DMS 273 (cell line): ENCODE data around the gene ZNF646.

Experiments used
- DNase-seq: peaks from one replicate; lab custom pipeline; 2025; ENCODE audit not compliant: unreplicated experiment; lab: John Stamatoyannopoulos, UW

Gene ZNF646

GRCh38 chr16:31063495-31063842, 10.8 kb upstream of the ZNF646 start:
- DNase-seq: no peak

DNA sequence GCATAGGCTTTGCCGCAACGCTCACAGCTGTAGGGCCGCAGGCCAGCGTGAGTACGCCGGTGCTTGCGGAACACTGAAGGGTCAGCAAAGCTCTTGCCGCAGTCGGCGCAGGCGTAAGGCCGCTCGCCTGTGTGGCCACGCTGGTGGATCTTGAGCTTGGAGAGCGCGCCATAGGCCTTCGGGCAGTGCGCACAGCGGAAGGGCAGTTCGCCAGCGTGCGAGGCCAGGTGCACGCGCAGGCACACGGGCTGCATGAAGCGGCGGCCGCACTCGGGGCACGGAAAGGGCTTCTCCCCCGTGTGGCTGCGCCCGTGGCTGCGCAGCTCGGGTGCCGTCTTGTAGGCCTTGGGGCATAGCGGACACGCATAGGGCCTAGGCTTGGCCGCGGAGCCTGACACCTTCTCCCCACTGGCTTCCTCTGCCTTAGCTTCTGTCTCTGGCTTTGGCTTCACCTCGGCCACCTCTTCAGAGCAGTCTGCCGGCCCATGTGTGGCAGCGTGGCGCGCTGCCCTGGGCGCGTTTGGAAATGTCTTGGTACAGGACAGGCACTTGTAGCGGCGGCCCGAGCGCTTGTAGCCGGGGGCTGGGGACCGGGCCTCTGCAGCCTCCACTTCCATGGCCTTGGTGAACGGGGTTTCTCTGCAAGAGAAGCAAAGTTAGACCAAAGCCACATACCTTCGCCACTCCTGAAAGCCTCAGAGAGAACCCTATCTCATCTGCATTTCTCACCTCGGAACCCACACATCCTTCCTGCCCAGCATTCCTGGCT, 10.2 kb upstream of the ZNF646 start:
- no peak for DNase-seq

DNA sequence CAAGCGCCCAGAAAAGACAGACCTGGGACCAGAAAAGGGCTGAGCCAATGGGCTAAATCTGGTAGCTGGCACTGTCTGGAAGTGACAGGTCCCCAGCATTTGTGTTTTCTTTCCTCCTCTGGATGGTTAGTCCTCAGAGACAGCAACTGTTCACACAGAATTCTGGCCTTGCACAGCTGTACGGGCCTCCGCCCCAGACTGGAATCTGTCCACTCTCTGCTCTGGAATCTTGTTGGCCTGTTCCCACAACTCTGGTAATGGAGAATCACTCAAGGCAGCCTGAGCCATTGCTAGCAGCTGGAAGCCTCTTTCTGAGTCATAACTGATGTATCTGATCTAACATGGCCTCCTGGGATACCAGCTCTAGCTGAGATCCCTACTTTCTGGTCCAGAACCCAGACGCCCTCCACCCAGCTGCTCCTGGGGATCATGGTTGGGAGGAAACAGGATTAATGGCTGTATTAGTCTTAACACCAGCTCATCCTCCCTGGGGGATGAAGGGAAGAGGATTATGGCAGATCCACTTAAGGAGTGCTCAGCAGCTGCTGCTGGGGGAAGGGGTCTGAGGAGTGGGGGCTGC, 9.2 kb upstream of the ZNF646 start:
- no peak for DNase-seq

GRCh38 chr16:31067342-31067741, 6.9 kb upstream of the ZNF646 start:
- no peak for DNase-seq

- DNase-seq: peak; percentile 60
Measured at GRCh38 chr16:31071861-31072260, 2.4 kb upstream of the ZNF646 start.

DNA sequence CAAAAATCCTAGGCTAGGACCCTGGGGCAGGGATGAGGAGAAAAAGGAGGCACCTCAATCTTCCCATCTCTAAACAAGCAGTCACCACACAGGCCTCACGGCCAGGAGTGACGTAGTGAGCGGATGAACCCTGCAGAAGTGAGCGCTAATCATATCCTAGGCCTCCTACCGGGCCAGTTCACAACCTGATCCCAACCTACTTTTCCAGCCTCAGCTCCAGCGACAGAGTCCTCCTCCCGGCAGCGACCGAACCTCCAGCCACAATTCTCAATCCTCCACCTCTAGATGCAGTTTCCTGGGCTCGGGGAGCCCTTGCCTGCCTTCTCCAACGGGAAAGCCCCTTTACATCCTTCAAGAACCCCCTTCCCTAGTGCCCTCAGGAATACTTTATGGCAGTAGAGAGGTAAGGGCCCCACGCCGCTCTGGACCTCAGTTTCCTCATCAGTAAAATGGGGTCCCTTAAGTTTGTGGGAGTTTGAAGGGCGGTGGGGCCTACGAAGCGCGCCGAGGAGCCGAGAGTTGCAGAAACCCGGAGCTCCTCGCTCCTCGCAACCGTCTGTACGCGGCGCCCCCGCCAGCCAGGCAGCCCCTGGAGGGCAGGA, 1.6 kb upstream of the ZNF646 start:
- DNase-seq: peak; percentile 66

DNA sequence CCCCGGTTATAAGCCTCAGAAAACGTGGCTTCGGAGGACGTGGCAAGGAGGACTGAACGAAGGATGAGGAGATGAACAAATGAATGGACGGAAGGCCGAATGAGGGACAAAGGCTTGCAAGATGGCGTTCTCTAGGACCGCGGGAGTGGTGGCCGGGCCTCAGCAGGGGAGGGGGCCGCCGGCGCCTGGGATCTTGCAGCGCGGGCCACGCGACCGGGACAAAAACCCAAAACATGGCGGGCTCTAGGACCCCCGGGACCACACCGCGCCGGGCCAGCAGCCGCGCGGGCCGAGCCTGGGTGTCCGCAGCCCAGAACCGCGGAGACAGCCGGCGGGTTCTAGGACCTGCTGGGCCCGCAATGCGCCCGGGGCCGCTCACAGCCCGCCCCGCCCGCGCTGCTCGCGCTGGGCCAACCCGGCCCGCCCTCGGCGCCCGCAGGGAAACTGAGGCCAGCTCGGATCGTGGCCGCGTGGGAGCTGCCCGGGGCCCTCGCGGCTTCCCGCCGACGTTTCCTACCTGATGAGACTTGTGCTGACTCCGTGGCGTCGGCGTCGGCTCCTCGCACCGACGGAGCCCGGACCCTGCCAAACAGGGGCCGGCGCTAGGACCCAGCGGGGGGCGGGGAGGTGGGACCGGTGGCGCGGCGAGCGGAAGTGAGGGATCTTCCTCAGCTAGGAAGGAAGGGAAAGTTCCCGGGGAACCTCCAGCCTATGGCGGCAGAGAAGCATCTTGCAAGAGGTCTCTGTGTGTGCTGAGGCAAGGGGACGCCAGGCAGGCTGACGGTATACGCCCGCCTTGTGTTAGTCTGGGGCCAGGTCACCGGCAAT, 866 bp upstream of the ZNF646 start:
- peak; percentile 97 for DNase-seq

DNA sequence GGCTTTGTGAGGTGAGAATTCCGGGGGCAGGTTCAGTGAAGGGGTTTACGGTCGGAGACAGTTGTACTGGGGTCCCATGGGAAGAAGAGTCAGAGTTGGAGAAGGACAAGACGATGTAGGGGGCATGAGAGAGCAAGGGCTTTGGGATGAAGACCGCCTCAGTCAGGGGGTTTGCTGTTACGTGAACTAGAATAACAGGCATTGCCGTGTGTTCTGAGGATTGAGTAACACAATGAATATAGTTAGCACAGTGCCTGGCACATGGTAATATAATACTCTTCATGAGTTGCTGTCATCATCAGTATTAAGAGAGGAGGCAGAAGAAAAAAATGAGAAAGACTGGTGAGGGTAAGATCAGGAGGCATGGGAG, 577 bp downstream of the ZNF646 start:
- no peak for DNase-seq

DNA sequence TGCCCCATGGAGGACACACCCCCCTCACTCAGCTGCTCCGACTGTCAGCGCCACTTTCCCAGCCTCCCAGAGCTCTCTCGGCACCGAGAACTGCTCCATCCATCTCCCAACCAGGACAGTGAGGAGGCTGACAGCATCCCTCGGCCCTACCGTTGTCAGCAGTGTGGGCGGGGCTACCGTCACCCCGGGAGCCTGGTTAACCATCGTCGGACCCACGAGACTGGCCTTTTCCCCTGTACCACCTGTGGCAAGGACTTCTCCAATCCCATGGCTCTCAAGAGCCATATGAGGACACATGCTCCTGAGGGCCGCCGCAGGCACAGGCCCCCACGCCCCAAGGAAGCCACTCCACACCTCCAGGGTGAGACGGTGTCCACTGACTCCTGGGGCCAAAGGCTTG, 2.1 kb downstream of the ZNF646 start:
- DNase-seq: no peak

DNA sequence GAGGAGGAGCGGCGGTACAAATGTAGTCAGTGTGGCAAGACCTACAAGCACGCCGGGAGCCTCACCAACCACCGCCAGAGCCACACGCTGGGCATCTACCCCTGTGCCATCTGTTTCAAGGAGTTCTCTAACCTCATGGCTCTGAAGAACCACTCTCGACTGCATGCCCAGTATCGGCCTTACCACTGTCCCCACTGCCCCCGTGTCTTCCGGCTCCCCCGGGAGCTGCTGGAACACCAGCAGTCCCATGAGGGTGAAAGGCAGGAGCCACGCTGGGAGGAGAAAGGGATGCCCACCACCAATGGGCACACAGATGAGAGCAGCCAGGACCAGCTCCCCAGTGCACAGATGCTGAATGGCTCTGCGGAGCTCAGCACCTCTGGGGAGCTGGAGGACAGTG, 2.8 kb downstream of the ZNF646 start:
- DNase-seq: no peak

- no peak for DNase-seq
Measured at GRCh38 chr16:31077592-31078396, 3.6 kb downstream of the ZNF646 start.

DNA sequence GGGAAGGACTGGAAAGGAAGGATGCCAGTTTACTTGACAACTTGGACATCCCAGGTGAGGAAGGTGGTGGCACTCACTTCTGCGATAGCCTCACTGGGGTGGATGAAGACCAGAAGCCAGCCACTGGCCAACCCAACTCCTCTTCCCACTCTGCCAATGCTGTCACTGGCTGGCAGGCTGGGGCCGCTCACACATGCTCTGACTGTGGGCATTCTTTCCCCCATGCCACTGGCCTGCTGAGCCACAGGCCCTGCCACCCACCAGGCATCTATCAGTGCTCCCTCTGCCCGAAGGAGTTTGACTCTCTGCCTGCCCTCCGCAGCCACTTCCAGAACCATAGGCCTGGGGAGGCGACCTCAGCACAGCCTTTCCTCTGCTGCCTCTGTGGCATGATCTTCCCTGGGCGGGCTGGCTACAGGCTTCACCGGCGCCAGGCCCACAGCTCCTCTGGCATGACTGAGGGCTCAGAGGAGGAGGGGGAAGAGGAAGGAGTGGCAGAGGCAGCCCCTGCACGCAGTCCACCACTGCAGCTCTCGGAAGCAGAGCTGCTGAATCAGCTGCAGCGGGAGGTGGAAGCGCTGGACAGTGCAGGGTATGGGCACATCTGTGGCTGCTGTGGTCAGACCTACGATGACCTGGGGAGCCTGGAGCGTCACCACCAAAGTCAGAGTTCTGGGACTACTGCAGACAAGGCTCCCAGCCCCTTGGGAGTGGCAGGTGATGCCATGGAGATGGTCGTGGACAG, 4.5 kb downstream of the ZNF646 start:
- DNase-seq: no peak

DNA sequence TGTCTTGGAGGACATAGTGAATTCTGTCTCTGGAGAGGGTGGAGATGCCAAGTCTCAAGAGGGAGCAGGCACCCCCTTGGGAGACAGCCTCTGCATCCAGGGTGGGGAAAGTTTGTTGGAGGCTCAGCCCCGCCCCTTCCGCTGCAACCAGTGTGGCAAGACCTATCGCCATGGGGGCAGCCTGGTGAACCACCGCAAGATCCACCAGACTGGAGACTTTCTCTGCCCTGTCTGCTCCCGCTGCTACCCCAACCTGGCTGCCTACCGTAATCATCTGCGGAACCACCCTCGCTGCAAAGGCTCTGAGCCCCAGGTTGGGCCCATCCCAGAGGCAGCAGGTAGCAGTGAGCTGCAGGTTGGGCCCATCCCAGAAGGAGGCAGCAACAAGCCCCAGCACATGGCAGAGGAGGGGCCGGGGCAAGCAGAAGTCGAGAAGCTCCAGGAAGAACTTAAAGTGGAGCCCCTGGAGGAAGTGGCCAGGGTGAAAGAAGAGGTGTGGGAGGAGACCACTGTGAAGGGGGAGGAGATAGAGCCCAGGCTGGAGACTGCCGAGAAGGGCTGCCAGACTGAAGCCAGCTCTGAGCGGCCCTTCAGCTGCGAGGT, 5.2 kb downstream of the ZNF646 start:
- DNase-seq: no peak

DNA sequence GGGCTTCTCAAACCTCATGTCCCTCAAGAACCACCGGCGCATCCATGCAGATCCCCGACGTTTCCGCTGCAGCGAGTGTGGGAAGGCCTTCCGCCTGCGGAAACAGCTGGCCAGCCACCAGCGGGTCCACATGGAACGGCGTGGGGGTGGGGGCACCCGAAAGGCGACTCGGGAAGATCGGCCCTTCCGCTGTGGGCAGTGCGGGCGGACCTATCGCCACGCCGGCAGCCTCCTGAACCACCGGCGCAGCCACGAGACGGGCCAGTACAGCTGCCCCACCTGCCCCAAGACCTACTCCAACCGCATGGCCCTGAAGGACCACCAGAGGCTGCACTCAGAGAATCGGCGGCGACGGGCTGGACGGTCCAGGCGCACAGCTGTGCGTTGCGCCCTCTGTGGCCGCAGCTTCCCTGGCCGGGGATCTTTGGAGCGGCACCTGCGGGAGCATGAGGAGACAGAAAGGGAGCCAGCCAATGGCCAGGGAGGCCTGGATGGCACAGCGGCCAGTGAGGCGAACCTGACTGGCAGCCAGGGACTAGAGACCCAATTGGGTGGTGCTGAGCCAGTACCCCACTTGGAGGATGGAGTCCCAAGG, 5.9 kb downstream of the ZNF646 start:
- no peak for DNase-seq

GRCh38 chr16:31080756-31081419, 6.7 kb downstream of the ZNF646 start:
- no peak for DNase-seq

DNA sequence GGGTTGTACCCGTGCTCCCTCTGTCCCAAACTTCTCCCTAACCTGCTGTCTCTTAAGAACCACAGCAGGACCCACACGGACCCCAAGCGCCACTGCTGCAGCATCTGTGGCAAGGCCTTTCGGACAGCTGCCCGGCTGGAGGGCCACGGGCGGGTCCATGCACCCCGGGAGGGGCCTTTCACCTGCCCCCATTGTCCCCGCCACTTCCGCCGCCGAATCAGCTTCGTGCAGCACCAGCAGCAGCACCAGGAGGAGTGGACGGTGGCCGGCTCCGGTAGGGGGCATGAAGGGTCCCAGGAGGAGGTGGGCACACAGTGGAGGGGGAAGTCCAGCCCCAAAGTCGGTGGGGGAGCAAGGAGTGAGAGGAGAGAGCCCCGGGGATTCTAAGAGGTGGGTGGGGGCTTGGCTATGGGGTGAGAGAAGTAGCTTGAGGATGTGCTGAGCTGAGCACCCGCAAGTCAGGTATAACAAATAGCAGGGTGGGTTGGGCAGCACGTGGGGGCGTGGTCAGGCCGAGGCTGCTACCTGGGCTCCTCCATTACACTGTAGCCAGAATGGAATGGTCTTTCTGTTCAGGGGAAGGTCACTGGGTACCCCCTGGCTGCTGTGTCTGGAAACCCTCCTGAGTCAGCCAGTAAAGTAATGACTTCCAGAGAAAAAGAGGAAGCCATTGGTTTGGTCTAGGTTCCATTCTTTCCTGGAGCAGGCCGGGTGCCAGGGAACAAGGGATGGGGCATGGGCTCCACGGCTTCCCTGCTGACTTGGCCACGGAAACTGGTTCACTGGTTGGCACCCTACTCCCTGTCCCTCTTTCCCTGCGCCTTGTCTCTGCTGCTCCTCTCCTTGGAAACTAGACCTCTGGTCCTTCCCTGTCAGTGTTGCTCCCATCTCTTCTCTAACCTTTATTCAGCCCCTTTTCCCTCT, 7.5 kb downstream of the ZNF646 start:
- DNase-seq: no peak

- no peak for DNase-seq
Measured at GRCh38 chr16:31082368-31083045, 8.3 kb downstream of the ZNF646 start.
